A549 (cell line): ENCODE results near the gene CHST11.
A peak's percentile ranks its signal among the peaks of the same experiment; 100 is the strongest.

Source experiments
- BCL3 ChIP-seq: fragments of >200 bp; sonication (Bioruptor Twin); formaldehyde crosslinking; IDR thresholded peaks from 3 replicates; pipeline ENCODE4 v1.6.1; 2016
- CBX8 ChIP-seq: fragments of 200-600 bp; sonication (generic); IDR thresholded peaks from 2 replicates; pipeline ENCODE4 v1.6.1; 2016
- CEBPB ChIP-seq, 2 experiments: fragments of >200 bp in 1 of 2; sonication (Bioruptor Twin) in 1 of 2; formaldehyde crosslinking in 1 of 2; IDR thresholded peaks; 2 replicates each; pipeline ENCODE4 v1.6.1; 2012 to 2016
- CHD2 ChIP-seq: fragments of 150-350 bp; IDR thresholded peaks from 2 replicates; pipeline ENCODE4 v1.6.1; 2014; ENCODE audit warnings: low read length; ENCODE audit not compliant: partially characterized antibody
- CHD4 ChIP-seq: fragments of 200-600 bp; sonication (generic); IDR thresholded peaks from 2 replicates; pipeline ENCODE4 v1.6.1; 2016; ENCODE audit warnings: antibody characterized with exemption, mild to moderate bottlenecking, borderline replicate concordance
- CTCF ChIP-seq: fragments of >200 bp; sonication (Bioruptor Twin); formaldehyde crosslinking; IDR thresholded peaks from 3 replicates; pipeline ENCODE4 v1.5.1; 2016
- EP300 ChIP-seq, 2 experiments: fragments of >200 bp; sonication (Bioruptor Twin); formaldehyde crosslinking; IDR thresholded peaks; 2 replicates in 1 of 2; 3 replicates in 1 of 2; pipeline ENCODE4 v1.6.1; 2016 to 2017
- HEYL ChIP-seq: fragments of 250-450 bp; sonication (Bioruptor Pico); IDR thresholded peaks from 2 replicates; pipeline ENCODE4 v1.8.0; 2021; ENCODE audit warnings: mild to moderate bottlenecking, moderate library complexity
- KDM1A ChIP-seq: fragments of 200-600 bp; sonication (generic); IDR thresholded peaks from 2 replicates; pipeline ENCODE4 v1.6.1; 2016; ENCODE audit warnings: low read depth, mild to moderate bottlenecking
- MAX ChIP-seq: IDR thresholded peaks from 2 replicates; pipeline ENCODE4 v1.6.1; 2012
- NR3C1 ChIP-seq: fragments of >200 bp; sonication (Bioruptor Twin); formaldehyde crosslinking; IDR thresholded peaks from 3 replicates; pipeline ENCODE4 v1.6.1; 2017
- RAD21 ChIP-seq, 2 experiments: fragments of >200 bp in 1 of 2; sonication (Bioruptor Twin) in 1 of 2; formaldehyde crosslinking in 1 of 2; IDR thresholded peaks in 1 of 2; conservative IDR thresholded peaks in 1 of 2; 2 replicates in 1 of 2; 3 replicates in 1 of 2; pipeline ENCODE4 v1.6.1; 2012 to 2018; ENCODE audit warnings: inconsistent platforms in 1 of 2

GRCh38 chr12:104603545-104603973 lies 146.8 kb downstream of the CHST11 start:
- peak; percentile 72 to 95; a peak in 3 of 4 replicates for TF ChIP-seq CEBPB (IDR thresholded peaks at IDR 0.05)
- no peak for TF ChIP-seq CTCF
- no peak for TF ChIP-seq HEYL (CRISPR knock-in tag)
- no peak for TF ChIP-seq KDM1A
- no peak for TF ChIP-seq NR3C1
- no peak for TF ChIP-seq CHD4
- peak; percentile 62; the same call in 1 of the 2 replicates for TF ChIP-seq MAX
- TF ChIP-seq RAD21 (conservative IDR thresholded peaks at IDR 0.05 in 1 of 2, IDR thresholded peaks at IDR 0.05 in 1 of 2): no peak; a peak in 1 of 5 replicates
- TF ChIP-seq CHD2: no peak
- no peak; the same call in 2 of the 3 replicates for TF ChIP-seq BCL3
- peak; percentile 74 to 87; a peak in 3 of 5 replicates for TF ChIP-seq EP300 (IDR thresholded peaks at IDR 0.05)
- no peak for TF ChIP-seq CBX8
